Activated naive CD8-positive, alpha-beta T cell treated with anti-CD3 and anti-CD28 coated beads, Interleukin-2, amount 50 U/mL, for 24 hours (primary cell): ENCODE data around the gene C1orf185.
"Not testable (repeated sequence)": the region's sequence is repeated elsewhere in the genome, so short reads cannot be mapped to it uniquely, and the experiment has no call there.

Experiments used
- ATAC-seq: fragments of 150-1000 bp; cut with Tn5 transposase; one replicate; pipeline ENCODE4 v1.10.0; 2021
- DNase-seq: peaks from one replicate; pipeline ENCODE4 v3.0.0; 2021
- H3K27ac Mint-ChIP-seq: one replicate; pipeline ENCODE4 v1.8.0; 2021; ENCODE audit warnings: mild to moderate bottlenecking, mixed read lengths
- H3K27me3 Mint-ChIP-seq: one replicate; pipeline ENCODE4 v1.8.0; 2021; ENCODE audit warnings: mixed read lengths
- H3K36me3 Mint-ChIP-seq: one replicate; pipeline ENCODE4 v1.8.0; 2021; ENCODE audit warnings: low read depth, mixed read lengths
- H3K4me1 Mint-ChIP-seq: one replicate; pipeline ENCODE4 v1.8.0; 2021; ENCODE audit warnings: mixed read lengths
- H3K4me3 Mint-ChIP-seq: one replicate; pipeline ENCODE4 v1.8.0; 2021; ENCODE audit warnings: mild to moderate bottlenecking, moderate library complexity, mixed read lengths
- H3K9me3 Mint-ChIP-seq: one replicate; pipeline ENCODE4 v1.8.0; 2021; ENCODE audit warnings: mixed read lengths

The C1orf185 gene

DNA sequence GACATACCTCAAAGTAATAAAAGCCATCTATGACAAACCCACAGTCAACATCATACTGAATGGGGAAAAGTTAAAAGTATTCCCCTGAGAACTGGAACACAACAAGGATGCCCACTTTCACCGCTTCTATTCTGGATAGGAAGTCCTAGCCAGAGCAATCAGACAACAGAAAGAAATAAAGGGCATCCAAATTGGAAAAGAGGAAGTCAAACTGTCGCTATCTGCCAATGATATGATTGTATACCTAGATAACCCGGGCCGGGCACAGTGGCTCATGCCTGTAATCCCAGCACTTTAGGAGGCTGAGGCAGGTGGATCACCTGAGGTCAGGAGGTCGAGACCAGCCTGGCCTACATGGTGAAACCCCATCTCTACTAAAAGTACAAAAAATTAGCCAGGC is 60.5 kb downstream of the C1orf185 start:
- not testable (repeated sequence) for ATAC-seq, H3K36me3 Mint-ChIP-seq, DNase-seq, H3K4me3 Mint-ChIP-seq, H3K4me1 Mint-ChIP-seq, H3K9me3 Mint-ChIP-seq, H3K27ac Mint-ChIP-seq, H3K27me3 Mint-ChIP-seq

DNA sequence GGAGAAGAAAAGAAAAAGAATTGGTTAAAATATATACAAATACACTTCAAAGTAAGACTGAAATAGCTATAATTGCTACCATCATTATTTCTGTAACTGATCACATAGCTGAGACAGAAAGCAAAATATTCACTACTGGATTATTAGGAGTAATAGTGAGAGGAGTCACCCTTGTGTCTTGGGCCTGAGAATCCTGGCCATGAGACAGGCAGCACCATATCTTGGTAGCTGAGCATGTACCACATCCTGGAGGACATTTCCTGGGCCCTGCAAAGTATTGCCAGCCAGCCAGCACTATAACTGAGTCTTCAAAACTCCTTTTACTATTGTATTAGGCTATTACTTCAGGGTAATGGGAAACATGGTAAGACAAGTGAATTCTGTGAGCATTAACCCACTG is 63.5 kb downstream of the C1orf185 start:
- Mint-ChIP-seq H3K4me3 (no peak overlapping the region), H3K9me3 (no peaks in the 10 kb centered on the region), H3K27ac (no peak overlapping the region), H3K27me3 (no peaks in the 10 kb centered on the region), H3K4me1 (peaks cover 2% of the 10 kb centered on the region), H3K36me3 (no peaks in the 10 kb centered on the region)
- DNase-seq (no peak), ATAC-seq (no peak)

DNA sequence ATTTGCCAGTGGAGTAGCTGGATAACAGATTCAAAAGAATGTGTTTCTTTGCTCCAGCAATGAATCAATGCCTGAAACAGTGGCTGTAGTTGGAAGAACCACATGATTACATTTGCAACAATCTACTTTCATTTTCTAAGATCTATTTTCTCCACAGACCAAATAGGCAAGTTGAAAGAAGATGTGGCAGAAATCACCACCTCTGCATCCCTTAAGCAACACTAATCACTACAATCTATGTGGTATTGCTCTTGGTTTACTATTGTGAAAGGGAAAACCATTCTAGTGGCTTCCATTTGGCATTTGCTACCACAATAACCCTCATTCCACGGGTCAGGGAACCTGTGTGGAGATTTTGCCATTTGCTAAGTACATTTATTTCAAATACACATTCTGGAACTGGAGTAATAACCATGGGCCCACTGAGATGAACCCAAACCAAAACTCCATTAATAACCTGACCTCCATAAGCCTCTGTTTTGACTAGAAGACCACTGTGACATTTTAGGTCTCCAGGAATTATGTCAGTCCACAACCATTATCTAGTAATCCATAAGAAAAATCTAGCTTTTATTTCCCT is 66.3 kb downstream of the C1orf185 start:
- DNase-seq (no peak), ATAC-seq (peak; percentile 63)
- no peak overlapping the region for H3K27ac Mint-ChIP-seq

DNA sequence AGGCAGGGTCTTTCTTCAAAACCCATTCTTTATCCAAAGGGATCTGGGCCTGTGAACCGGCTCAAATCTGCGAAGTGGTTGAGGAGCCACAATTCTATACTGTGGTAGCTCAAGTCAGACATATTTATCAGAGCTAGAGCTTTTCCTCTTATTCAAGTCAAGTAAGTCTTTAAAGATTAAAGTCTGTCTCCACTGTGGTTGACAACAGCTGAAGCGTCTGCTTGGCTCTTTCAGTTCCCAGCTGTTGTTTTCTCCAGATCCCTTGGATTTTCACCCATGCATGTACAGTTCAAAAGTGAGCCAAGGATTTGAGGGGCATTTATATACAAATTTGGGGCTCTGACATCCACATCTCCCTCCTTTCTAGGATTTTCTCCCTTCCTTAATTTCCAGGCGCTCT is 66.9 kb downstream of the C1orf185 start:
- no peak overlapping the region for H3K27ac Mint-ChIP-seq
- H3K27me3 Mint-ChIP-seq, result peaks cover 9% of the 10 kb centered on the region
- no peak overlapping the region for H3K4me3 Mint-ChIP-seq
- DNase-seq (no peak), ATAC-seq (no peak)
- no peaks in the 10 kb centered on the region for H3K9me3 Mint-ChIP-seq
- peaks cover 6% of the 10 kb centered on the region for H3K4me1 Mint-ChIP-seq
- H3K36me3 Mint-ChIP-seq, result no peaks in the 10 kb centered on the region

More for the DNA sequence above, 66.3 kb downstream of the C1orf185 start:
- no peak overlapping the region for H3K4me3 Mint-ChIP-seq
- H3K27me3 Mint-ChIP-seq, result peaks cover 7% of the 10 kb centered on the region
- no peaks in the 10 kb centered on the region for H3K9me3 Mint-ChIP-seq
- H3K36me3 Mint-ChIP-seq, result no peaks in the 10 kb centered on the region
- H3K4me1 Mint-ChIP-seq, result peaks cover 5% of the 10 kb centered on the region

DNA sequence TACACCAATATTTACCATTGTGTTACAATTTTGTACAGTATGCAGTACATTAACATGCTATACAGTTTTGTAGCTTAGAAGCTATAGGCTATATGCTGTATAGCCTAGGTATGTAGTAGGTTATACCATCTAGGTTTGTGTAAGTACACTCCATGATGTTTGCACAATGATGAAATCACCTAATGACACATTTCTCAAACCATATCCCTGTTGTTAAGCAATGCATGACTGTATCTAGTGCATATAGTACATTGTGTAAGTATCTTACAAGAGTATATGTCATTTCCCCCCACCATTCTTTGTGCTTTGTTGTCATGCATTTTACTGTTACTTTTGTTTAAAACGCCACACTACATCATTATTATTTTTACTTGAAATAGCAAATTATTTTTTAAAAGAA is 68.3 kb downstream of the C1orf185 start:
- Mint-ChIP-seq H3K27me3 (peaks cover 13% of the 10 kb centered on the region), H3K9me3 (no peaks in the 10 kb centered on the region), H3K4me3 (no peak overlapping the region), H3K4me1 (peaks cover 6% of the 10 kb centered on the region), H3K27ac (no peak overlapping the region), H3K36me3 (no peaks in the 10 kb centered on the region)
- no peak for ATAC-seq
- DNase-seq, result no peak

DNA sequence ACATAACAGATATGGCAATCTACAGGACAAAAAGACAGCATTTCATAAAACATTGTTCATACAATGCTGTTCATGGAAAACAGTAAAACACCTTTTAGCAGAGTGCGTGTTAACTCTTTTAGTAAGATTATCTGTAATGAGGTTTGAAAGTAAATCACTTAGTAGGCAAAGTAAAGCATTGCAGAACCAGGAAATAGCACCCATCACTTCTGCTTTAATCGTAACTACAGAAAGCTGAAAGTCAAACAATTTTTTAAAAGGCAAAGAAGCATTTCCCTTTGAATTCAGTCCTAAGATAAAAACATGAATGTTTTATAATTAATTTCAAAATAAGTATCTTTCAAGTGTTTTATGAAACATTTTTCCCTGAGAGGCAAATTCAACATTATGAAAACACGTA is 70.8 kb downstream of the C1orf185 start:
- H3K27me3 Mint-ChIP-seq, result peaks cover 19% of the 10 kb centered on the region
- H3K27ac Mint-ChIP-seq, result no peak overlapping the region
- H3K36me3 Mint-ChIP-seq, result no peaks in the 10 kb centered on the region
- H3K4me3 Mint-ChIP-seq, result no peak overlapping the region
- peaks cover 5% of the 10 kb centered on the region for H3K4me1 Mint-ChIP-seq
- DNase-seq, result no peak
- no peak for ATAC-seq
- no peaks in the 10 kb centered on the region for H3K9me3 Mint-ChIP-seq

DNA sequence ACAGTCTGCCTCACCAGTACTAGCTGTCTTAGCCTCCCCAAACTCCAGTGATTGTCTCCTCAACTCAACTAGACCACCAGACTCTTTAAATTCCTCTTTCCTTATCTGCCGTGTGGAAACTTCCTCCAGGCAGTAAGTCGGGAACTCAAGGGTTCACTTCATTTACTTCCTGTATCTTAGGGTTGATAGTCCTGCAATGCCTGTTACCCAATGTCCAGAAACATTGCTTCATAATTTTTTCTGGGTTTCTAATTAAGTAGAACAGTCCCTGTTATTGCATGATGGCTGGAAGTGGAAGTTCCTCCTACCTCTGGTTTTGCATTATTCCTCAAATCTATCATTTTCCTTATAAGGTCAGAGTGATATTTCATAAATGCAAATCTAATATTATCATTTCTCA is 73.2 kb downstream of the C1orf185 start:
- ATAC-seq (no peak), DNase-seq (no peak)
- H3K4me1 Mint-ChIP-seq, result peaks cover 4% of the 10 kb centered on the region
- H3K4me3 Mint-ChIP-seq, result no peak overlapping the region
- H3K27ac Mint-ChIP-seq, result no peak overlapping the region
- H3K27me3 Mint-ChIP-seq, result peaks cover 19% of the 10 kb centered on the region
- H3K36me3 Mint-ChIP-seq, result no peaks in the 10 kb centered on the region
- no peaks in the 10 kb centered on the region for H3K9me3 Mint-ChIP-seq

DNA sequence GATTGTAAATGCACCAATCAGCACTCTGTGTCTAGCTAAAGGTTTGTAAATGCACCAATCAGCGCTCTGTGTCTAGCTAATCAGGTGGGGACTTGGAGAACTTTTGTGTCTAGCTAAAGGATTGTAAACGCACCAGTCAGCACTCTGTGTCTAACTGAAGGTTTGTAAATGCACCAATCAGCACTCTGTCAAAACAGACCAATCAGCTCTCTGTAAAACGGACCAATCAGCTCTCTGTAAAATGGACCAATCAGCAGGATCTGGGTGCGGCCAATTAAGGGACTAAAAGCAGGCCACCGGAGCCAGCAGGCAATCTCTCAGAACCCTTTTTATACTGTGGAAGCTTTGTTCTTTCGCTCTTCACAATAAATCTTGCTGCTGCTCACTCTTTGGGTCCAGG is 76.0 kb downstream of the C1orf185 start:
- peaks cover 14% of the 10 kb centered on the region for H3K27me3 Mint-ChIP-seq
- H3K27ac Mint-ChIP-seq, H3K9me3 Mint-ChIP-seq, H3K4me1 Mint-ChIP-seq, H3K36me3 Mint-ChIP-seq, H3K4me3 Mint-ChIP-seq, DNase-seq, ATAC-seq: not testable (repeated sequence)

DNA sequence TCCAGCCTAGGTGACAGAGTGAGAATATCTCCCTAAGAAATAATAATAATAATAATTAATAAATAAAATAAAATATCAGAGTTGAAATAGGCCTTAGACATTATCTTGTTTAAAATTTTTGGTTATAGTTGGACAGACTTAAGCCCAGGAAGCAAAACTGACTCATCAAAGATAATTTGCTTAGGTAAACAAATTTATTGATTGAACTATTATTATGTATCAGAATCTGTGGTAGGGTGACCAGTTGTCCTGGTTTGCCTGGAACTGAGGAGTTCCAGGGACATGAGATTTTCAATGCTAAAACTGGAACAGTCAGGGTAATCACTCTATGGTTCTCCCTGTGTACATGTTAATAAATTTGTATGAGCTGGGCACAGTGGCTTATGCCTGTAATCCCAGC is 86.2 kb downstream of the C1orf185 start:
- no peaks in the 10 kb centered on the region for H3K36me3 Mint-ChIP-seq
- no peak for DNase-seq
- peaks cover 1% of the 10 kb centered on the region for H3K27me3 Mint-ChIP-seq
- no peak overlapping the region for H3K4me3 Mint-ChIP-seq
- H3K4me1 Mint-ChIP-seq, result no peaks in the 10 kb centered on the region
- H3K9me3 Mint-ChIP-seq, result no peaks in the 10 kb centered on the region
- H3K27ac Mint-ChIP-seq, result no peak overlapping the region
- ATAC-seq, result no peak

DNA sequence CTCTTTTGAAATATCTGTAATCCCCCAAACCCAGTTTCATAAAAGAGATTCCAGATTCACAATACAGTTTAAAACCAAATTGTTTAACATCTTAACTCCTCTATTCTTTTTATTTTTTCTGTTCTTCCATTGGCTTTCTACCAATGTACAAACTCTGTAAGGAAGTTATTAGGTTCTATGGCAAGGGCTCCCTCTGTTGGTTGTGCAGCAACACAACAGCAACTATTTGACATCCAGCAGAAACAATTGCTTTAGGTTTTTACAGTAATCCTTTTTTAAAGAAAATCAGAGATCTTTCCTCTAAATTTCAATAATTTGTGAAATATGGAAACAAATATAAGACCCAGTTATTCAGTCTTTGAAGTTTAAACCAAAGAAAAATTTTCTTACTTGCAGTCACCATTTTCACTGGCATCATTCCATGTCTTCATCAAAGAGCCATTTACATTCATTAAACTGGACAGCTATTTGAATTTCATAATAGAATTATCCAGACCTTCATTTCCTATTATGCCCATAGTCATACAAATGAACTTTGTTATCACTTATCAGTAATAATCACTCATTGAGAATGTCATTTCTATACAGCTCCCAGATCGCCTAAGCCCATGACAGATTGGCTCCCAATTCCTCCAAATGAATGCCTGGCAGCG is 87.5 kb downstream of the C1orf185 start:
- no peak for ATAC-seq
- H3K4me1 Mint-ChIP-seq, result no peaks in the 10 kb centered on the region
- DNase-seq, result peak; percentile 42
- no peak overlapping the region for H3K27ac Mint-ChIP-seq
- no peaks in the 10 kb centered on the region for H3K9me3 Mint-ChIP-seq
- no peaks in the 10 kb centered on the region for H3K36me3 Mint-ChIP-seq
- no peak overlapping the region for H3K4me3 Mint-ChIP-seq
- no peaks in the 10 kb centered on the region for H3K27me3 Mint-ChIP-seq

DNA sequence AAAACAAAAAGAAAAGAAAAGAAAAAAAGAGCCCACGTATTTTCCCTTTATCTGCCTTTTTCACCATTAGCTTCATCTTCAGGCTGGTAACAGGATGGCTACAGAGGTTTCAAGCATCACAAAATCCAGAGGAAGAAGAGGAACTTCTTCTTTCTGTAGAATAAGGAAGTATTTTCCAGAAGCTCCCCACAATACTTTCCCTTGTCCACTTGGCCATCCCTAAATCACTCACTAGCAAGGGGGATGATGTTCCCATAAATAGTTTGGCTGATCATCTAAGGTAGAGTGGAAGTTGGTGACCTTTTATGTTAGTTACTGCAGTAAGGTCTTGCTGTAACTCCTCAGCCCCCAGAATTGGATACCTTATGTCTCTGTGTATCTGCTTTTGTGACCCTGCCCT is 88.9 kb downstream of the C1orf185 start:
- H3K4me1 Mint-ChIP-seq, result no peaks in the 10 kb centered on the region
- no peaks in the 10 kb centered on the region for H3K9me3 Mint-ChIP-seq
- H3K27me3 Mint-ChIP-seq, result no peaks in the 10 kb centered on the region
- H3K4me3 Mint-ChIP-seq, result no peak overlapping the region
- no peak overlapping the region for H3K27ac Mint-ChIP-seq
- no peaks in the 10 kb centered on the region for H3K36me3 Mint-ChIP-seq
- ATAC-seq (no peak), DNase-seq (no peak)

DNA sequence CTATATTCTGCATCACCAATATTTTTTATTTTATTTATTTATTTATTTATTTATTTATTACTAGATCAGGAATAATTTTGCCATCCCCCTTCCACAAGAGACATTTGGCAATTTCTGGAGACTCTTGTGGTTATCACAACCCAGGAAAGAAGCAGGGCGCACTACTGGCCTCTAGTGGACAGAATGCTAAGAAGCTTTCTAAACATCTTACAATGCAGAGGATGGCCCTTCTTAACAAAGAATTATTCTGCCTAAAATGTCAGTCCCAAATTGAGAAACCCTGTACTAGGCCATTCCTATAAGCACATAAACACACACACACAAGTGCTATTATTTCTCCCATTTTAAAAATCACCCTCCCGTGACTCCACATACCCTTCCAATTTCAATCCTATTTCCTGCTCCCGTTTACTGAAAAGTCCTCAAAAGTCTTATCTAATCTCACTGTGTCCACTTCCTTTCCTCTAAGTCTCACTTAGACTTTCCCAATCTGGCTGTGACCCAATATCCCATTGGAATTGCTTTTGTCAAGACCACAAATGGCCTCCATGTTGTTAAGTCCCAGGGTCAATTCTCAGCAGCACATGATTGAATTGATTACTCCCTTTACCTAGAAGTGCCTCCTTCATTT is 90.3 kb downstream of the C1orf185 start:
- H3K27me3 Mint-ChIP-seq, result peaks cover 2% of the 10 kb centered on the region
- H3K36me3 Mint-ChIP-seq, result no peaks in the 10 kb centered on the region
- H3K9me3 Mint-ChIP-seq, result no peaks in the 10 kb centered on the region
- peak; percentile 72 for DNase-seq
- no peaks in the 10 kb centered on the region for H3K4me1 Mint-ChIP-seq
- no peak for ATAC-seq
- no peak overlapping the region for H3K27ac Mint-ChIP-seq
- no peak overlapping the region for H3K4me3 Mint-ChIP-seq

DNA sequence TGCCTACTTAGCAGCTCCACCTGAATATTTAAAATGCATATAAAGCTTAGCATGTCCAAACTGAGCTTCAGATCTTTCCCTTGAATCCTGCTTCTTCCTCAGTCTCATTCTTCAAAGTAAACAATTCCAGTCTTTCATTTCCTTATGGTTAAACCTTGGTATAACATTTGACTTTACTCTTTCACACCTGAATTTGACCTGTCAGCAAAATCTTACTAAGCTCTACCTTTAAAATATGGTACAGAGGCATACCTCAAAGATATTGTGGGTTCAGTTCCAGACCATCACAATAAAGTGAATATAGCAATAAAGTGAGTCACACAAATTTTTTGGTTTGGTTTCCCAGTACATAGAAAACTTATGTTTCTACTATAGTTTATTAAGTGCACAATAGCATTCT is 91.5 kb downstream of the C1orf185 start:
- ATAC-seq, result no peak
- H3K4me1 Mint-ChIP-seq, result no peaks in the 10 kb centered on the region
- no peaks in the 10 kb centered on the region for H3K36me3 Mint-ChIP-seq
- no peak overlapping the region for H3K27ac Mint-ChIP-seq
- H3K4me3 Mint-ChIP-seq, result no peak overlapping the region
- H3K27me3 Mint-ChIP-seq, result peaks cover 2% of the 10 kb centered on the region
- DNase-seq, result no peak
- no peaks in the 10 kb centered on the region for H3K9me3 Mint-ChIP-seq
